LNCaP clone FGC (cell line): ENCODE measurements around the gene OPA1.
A peak's percentile ranks its signal among the peaks of the same experiment; 100 is the strongest.

Source experiments
- DNase-seq: peaks from one replicate; pipeline ENCODE4 v3.0.0-alpha.2; 2011; ENCODE audit warnings: low read depth
- H3K4me3 ChIP-seq: 2 replicates; pipeline ENCODE4 v1.5.1; 2011; ENCODE audit warnings: mild to moderate bottlenecking, low read depth, low read length, control low read depth
- CTCF ChIP-seq: IDR thresholded peaks from 2 replicates; pipeline ENCODE4 v1.5.1; 2012; ENCODE audit warnings: mild to moderate bottlenecking; ENCODE audit not compliant: control insufficient read depth, insufficient read depth; ENCODE audit errors: extremely low read depth

Gene OPA1

GRCh38 chr3:193554811-193555210 lies 38.2 kb upstream of the OPA1 start, which contains the start of gene ATP13A4:
Gene ATP13A4 (minus strand): TSS chr3:193554895. CDS start chr3:193554799, 96 bp downstream.
- TF ChIP-seq CTCF: no peak

DNA sequence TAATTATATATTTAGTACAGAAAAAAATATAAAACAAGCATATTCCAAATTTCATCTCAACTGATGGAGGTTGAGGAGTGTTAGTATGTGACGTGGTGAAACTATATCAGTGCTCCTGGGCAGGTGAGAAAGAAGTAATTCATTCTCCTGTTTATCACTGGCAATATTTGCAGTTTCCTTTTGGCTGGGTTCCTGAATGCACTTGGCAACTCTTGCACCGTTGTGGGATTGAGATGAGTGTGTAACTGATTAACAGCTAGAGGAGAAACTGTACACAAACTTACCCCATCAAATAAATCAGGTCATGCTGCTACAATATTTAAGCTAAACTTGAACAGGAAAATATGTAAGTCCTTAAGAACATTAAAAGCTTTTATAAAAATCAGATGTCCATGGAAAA lies 36.2 kb upstream of the OPA1 start:
- no peak for DNase-seq
- no peak overlapping the region for H3K4me3 ChIP-seq
- no peak for TF ChIP-seq CTCF

More at GRCh38 chr3:193554811-193555210, 38.2 kb upstream of the OPA1 start, which contains the start of gene ATP13A4:
- no peak for DNase-seq
- no peak within 1 kb of the TSS for H3K4me3 ChIP-seq

GRCh38 chr3:193559100-193559499 lies 33.9 kb upstream of the OPA1 start:
- no peak for TF ChIP-seq CTCF
- H3K4me3 ChIP-seq: no peak overlapping the region
- no peak for DNase-seq

DNA sequence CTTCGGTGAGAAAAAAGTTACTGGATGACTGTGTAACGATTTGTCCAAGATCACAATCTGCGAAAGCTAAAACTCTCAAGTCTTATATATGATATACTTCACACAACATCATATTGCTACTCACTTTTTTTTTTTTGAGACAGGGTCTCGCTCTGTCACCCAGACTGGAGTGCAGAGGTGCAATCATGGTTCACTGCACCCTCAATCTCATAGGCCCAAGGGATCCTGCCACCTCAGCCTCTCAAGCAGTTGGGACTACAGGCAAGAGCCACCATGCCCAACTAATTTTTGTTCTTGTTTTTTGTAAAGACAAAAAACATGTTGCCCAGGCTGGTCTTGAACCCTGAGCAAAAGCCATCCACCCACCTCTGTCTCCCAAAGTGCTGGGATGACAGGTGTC lies 32.9 kb upstream of the OPA1 start:
- no peak overlapping the region for H3K4me3 ChIP-seq
- TF ChIP-seq CTCF: no peak
- no peak for DNase-seq

GRCh38 chr3:193560870-193561269 lies 32.1 kb upstream of the OPA1 start:
- no peak for TF ChIP-seq CTCF
- no peak overlapping the region for H3K4me3 ChIP-seq
- no peak for DNase-seq

GRCh38 chr3:193563426-193563825 lies 29.6 kb upstream of the OPA1 start:
- DNase-seq: no peak
- no peak for TF ChIP-seq CTCF
- H3K4me3 ChIP-seq: no peak overlapping the region

DNA sequence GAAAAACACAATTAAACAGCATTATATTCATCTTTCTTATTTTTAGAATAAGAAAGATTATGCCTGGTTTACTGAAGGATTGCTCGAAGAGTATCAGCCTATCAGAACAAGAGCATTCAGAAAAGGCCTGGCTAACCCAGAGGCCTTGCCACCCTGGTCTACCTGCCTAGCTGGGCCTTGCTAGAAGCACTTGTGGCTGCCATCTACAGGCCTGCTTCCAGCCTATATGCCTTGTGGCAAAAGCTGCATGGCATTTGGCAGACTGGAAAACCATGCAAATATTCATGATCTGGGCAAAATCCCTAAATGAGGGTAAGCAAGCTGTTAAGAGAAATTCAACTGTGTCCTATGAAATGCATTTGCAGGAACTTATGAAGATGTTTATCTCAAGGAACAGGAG lies 29.0 kb upstream of the OPA1 start:
- H3K4me3 ChIP-seq: no peak overlapping the region
- peak; percentile 71 for TF ChIP-seq CTCF
- no peak for DNase-seq
